Activated CD4-positive, alpha-beta T cell treated with anti-CD3 and anti-CD28 coated beads, Interleukin-2, amount 50 U/mL, for 24 hours (primary cell): ENCODE results near the gene C11orf71.

Experiments used
- DNase-seq, 2 donors: peaks; one replicate each; pipeline ENCODE4 v3.0.0-alpha.2; 2020; ENCODE audit warnings: low read depth in 1 of 2, low spot score in 1 of 2

The C11orf71 gene

DNA sequence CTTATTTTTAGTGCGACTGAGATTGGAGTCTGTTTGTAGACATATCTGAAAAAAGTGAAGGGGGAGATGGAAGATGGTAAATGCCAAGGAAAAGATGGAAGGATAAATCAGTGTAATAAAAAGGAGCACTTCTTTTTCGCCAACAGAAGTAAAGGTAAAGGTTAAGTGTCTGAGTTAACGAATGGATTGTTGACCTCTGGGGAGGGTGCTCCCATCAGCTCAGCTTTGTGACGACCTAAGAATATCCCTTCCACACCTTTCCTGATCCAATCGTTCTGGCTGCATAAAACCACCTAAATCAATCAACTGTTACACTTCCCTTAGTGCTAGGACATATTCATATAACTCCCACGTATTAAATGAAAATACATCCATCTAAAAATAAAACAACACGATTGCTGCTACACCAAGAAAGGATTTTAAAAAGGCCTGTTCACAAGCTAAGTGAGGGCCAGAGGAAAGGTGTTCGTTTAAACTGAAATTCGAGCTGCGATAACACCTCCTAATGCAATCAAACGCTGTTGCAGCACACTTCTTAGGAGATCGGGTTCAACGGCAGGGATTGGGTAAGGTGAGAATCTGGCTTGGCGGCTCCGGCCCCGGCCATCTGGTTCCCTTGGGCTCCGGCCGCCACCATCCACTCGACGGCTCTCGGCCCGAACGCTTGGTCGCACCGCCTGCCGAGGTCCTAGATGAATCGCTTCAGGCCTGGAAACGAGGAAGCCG lies 658 bp downstream of the C11orf71 start:
- no peak for DNase-seq

- DNase-seq: no peak
Measured at GRCh38 chr11:114398303-114398920, 1.9 kb downstream of the C11orf71 start.

- no peak for DNase-seq
Measured at GRCh38 chr11:114397349-114397982, 2.8 kb downstream of the C11orf71 start.

GRCh38 chr11:114396916-114397315 lies 3.4 kb downstream of the C11orf71 start:
- DNase-seq: no peak

GRCh38 chr11:114395736-114396135 lies 4.6 kb downstream of the C11orf71 start:
- no peak for DNase-seq

DNA sequence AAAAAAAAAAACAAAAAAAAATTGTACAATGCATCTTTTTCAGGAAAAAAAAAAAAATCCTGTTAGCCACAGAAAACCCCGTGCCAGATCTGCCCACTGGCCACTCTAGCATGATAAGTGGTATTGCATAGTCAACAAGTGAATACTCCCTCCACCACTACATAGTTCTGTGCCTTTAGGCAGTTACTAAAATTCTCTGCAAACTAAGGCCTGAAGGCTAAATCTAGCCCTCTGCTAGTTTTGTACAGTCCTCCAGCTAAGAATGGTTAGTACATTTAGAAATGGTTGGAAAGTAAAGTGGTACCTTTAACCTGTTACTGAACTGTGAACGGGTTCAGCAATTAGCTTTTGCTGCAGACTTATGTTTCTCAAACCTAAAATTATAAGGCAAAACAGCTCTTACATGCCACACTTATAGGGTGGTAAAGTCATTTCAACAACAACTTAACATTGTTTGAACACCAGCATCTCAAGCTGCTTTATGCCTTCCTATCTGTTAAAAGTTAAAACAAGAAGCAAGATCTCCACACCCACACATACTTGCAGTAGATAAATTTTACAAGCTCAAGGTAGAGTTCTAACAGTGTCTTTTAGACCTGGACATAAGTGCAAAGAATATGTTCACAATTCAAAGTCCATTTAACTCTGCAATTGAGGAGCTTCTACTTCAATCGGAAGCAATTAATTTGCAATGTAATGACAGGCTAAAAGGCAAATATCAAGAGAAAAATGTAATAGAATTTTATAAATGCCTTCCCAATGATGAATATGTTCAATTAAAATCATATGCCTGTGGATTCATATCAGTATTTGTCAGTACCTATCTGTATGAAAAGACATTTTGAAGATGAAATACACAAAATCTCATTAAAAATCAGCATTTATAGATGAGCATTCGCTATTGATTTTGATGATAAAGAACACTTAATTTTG lies 7.3 kb downstream of the C11orf71 start:
- DNase-seq: no peak

DNA sequence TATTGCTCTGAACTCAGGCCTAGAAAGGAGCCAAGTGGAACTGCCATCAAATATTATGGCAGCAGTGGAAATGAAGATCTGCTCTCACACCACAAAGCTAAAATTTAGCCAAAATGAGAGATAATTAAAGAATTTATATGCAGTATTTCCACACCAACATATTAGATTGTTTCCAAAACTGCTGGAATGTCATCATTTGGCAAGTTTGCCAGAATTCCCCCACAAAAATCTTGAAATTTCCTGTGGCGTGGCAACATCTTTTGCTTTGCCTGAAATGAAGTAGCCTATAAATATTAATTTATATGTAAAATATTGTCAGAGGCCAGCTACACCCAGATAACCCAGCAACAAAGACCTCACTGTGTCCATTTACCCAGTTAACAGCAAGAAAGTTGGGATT lies 13.8 kb downstream of the C11orf71 start:
- DNase-seq: no peak

GRCh38 chr11:114386131-114386530 lies 14.2 kb downstream of the C11orf71 start:
- no peak for DNase-seq

GRCh38 chr11:114384487-114384886 lies 15.8 kb downstream of the C11orf71 start:
- no peak for DNase-seq

DNA sequence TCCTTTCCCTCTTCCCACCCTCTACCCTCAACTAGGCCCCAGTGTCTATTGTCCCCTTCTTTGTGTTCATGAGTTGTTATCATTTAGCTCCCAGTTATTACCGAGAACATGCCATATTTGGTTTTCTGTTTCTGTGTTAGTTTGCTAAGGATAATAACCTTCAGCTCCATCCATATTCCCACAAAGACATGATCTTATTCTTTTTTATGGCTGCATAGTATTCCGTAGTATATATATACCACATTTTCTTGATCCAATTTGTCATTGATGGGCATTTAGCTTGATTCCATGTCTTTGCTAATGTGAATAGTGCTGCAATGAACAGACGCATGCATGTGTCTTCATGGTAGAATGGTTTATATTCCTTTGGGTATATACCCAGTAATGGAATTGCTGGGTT lies 17.8 kb downstream of the C11orf71 start:
- no peak for DNase-seq

DNA sequence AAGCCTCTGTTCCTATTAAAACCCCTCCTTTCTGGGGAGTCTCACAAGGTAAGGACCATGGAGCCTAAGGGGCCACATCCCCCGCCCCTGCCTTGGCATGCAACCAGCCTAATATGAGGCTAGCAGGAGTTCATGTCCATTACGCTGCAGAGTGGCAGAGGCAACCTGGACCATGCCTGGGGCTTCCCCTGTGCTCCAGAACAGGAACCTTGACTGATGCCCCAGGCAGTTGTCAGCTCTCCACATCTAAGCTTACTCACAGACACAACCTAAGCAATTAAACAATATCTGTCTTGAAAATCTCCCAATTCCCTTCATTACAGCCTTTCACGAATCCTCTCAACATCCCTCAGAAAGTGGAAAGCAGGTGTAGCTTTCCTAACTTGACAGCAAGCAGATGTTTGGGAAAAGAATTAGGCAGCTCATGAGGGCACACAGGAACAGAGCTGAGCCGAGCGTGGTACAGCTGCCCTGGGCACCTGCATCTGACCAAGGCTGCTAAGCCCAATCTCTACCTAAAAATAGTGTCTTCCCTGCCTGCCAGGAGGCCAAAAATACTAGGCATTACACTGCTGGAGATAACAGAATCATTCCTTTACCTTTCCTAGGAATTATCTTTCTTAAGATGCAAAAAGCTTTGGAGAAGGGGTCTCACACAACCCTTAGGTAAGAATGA lies 20.8 kb downstream of the C11orf71 start:
- DNase-seq: no peak

GRCh38 chr11:114377612-114378267 lies 22.6 kb downstream of the C11orf71 start:
- DNase-seq: no peak

DNA sequence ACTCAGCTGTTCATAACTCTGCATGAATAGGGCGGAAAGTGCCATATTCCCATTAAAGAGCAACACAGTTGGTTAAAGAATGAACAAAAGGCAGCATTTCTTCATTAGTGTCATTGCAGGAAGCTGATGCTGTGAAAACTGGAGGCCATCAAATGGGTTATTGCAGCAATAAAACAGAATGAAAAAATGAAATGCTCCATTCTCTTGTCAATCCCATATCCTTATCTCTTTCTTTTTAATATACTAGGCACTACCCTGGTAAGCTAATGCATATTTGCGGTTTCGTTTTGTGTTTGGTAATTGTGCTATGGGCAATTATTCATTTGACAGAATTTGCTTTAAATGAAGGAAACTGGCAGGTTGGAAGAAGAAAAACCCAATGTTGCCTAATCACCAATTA lies 25.3 kb downstream of the C11orf71 start:
- DNase-seq: no peak

DNA sequence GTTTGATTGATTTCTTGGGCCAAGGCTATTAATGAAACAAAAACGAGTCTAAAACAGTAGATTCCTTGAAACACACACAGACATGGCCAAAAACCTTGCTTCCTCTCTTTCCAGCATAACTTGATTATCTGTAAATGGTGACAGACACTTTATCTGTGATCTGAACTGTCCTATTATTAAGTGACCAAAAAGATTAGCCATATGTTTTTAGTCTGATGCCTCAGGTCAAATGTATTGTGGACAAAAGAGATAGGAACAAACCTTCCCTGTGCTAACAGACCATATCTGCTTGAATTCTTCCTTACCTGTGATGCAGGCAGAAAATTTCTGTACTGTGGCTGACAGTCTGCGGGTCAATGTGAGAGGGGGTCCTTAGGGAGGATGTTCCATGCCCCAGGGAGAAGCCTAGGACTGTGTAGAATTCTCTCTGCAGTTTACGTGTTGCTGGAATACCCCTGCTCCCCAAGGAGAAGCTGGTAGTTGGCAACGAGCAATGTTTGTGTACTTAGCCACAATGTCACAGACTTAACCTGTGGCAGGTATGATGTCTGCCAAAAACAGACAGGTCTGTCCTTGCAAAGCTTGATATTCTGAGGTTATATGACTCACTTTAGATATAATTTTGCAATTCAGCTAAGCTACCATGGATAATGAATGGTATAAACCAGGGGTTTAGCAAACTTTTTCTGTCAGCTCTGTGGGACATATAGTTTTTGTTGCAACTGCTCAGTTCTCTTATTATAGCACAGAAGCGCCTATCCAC lies 31.2 kb downstream of the C11orf71 start:
- no peak for DNase-seq

DNA sequence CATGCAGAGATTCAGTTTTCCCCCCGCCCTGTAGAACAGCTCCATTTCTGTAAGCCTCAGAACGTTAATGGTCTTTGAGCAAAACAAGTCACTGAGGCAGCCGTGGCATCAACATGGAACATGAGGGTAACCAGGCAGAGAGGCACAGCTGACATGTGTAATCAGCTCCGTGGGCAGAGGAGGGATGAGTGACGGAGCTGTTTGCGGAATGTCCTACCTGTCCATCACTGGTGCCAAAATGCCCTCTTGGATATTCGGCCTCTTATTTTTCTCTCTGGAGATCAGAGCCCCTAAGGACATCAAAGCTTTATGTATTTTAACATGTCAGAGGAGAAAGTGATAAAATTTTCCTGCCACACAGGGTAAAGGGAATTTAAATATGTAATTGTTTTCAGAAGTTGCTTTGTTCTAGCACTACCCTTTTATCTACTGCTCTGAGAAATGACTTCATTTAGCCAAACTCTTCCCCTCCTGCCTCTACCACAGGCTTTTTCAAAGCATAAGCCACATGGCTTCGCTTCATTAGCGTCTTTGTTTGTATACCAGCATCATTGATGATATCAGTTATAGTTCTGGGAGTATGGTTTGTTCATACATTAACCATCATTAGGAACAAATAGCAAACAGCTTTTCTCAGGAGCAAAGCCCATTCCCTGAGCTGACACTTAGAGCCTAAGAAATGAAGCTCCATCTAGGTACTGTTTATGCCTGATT lies 32.9 kb downstream of the C11orf71 start:
- DNase-seq: no peak

- no peak for DNase-seq
Measured at GRCh38 chr11:114366331-114367243, 33.7 kb downstream of the C11orf71 start.

GRCh38 chr11:114362958-114363357 lies 37.4 kb downstream of the C11orf71 start:
- DNase-seq: no peak

DNA sequence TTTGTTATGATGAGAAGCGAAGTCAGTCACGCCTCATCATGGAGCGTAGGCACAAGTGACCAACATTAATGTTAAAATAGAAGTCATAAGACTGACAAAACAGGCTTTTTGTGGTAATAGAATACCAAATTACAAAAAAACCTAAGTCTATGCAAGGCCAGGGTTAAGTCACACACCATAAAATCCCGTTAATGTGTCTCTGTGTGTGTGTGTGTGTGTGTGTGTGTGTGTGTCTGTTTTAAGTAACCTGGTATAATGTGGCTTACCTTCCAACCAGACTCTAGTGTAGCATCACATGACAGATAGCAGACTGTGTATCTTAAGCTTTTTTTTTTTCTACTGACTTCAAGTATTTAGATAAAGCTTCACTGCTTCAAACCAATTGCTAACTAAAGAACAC lies 38.0 kb downstream of the C11orf71 start:
- no peak for DNase-seq
